Measurements from ENCODE around the gene DPP10. TPM values are rescaled to one million over a fixed set of nuclear protein-coding genes. Genes with fewer than 3 reads are reported as not detected.

The DPP10 gene
- total RNA-seq, 1 donor from 2014 or later: 1.1 TPM

- no peaks in the 10 kb centered on the region for H3K27me3 ChIP-seq (ENCODE audit: insufficient read depth, low read length)
- H4K20me1 ChIP-seq (ENCODE audit: insufficient read depth, low read length): no peaks in the 10 kb centered on the region
- no peaks in the 10 kb centered on the region for H3K9me3 Mint-ChIP-seq (ENCODE audit: unreplicated experiment)
- no peak for TF ChIP-seq CTCF (IDR thresholded peaks at IDR 0.05; ENCODE audit: insufficient read depth, low read depth, low read length)
- no peak for TF ChIP-seq EZH2 (IDR thresholded peaks at IDR 0.05; ENCODE audit: insufficient read depth, low read length)
- no peaks in the 10 kb centered on the region for H3K9me3 ChIP-seq (ENCODE audit: insufficient read depth, low read depth, low read length)
- no peaks in the 10 kb centered on the region for H3K36me3 ChIP-seq (ENCODE audit: insufficient read depth, low read length)
- FAIRE-seq: no peak
- H3K4me3 Mint-ChIP-seq (ENCODE audit: unreplicated experiment): no peak overlapping the region
- H3K4me1 Mint-ChIP-seq (ENCODE audit: low read depth, unreplicated experiment): peaks cover 10% of the 10 kb centered on the region
- peaks cover 2% of the 10 kb centered on the region for H3K27me3 Mint-ChIP-seq (ENCODE audit: low read depth, unreplicated experiment)
- H2AFZ ChIP-seq (ENCODE audit: low read depth, low read length): no peak overlapping the region
- no peak for DNase-seq (ENCODE audit: low read depth)
- no peak overlapping the region for H3K4me2 ChIP-seq (ENCODE audit: low read length)
- no peak overlapping the region for H3K27ac ChIP-seq (ENCODE audit: low read depth, low read length)
- no peaks in the 10 kb centered on the region for H3K4me1 ChIP-seq (ENCODE audit: insufficient read depth, low read length)
- H3K27ac Mint-ChIP-seq (ENCODE audit: unreplicated experiment): no peak overlapping the region
- H3K79me2 ChIP-seq (ENCODE audit: insufficient read depth, low read length): no peaks in the 10 kb centered on the region
- no peak overlapping the region for H3K9ac ChIP-seq (ENCODE audit: low read length)
- H3K36me3 Mint-ChIP-seq (ENCODE audit: low read depth, unreplicated experiment): no peaks in the 10 kb centered on the region
- H3K4me3 ChIP-seq (ENCODE audit: insufficient read depth, low read depth, low read length): no peak overlapping the region
Measured at GRCh38 chr2:115603285-115603684, 1160.8 kb downstream of the DPP10 start.

- Histone ChIP-seq H3K27me3 (ENCODE audit: insufficient read depth, low read length) (no peaks in the 10 kb centered on the region), H3K4me3 (ENCODE audit: insufficient read depth, low read depth, low read length) (no peak overlapping the region), H2AFZ (ENCODE audit: low read depth, low read length) (no peak overlapping the region), H3K36me3 (ENCODE audit: insufficient read depth, low read length) (no peaks in the 10 kb centered on the region), H3K9ac (ENCODE audit: low read length) (no peak overlapping the region), H3K27ac (ENCODE audit: low read depth, low read length) (no peak overlapping the region), H4K20me1 (ENCODE audit: insufficient read depth, low read length) (no peaks in the 10 kb centered on the region), H3K9me3 (ENCODE audit: insufficient read depth, low read depth, low read length) (no peaks in the 10 kb centered on the region), H3K4me1 (ENCODE audit: insufficient read depth, low read length) (no peaks in the 10 kb centered on the region), H3K4me2 (ENCODE audit: low read length) (no peak overlapping the region), H3K79me2 (ENCODE audit: insufficient read depth, low read length) (no peaks in the 10 kb centered on the region)
- Mint-ChIP-seq H3K4me3 (ENCODE audit: unreplicated experiment) (no peak overlapping the region), H3K27ac (ENCODE audit: unreplicated experiment) (no peak overlapping the region), H3K27me3 (ENCODE audit: low read depth, unreplicated experiment) (no peaks in the 10 kb centered on the region), H3K9me3 (ENCODE audit: unreplicated experiment) (no peaks in the 10 kb centered on the region), H3K36me3 (ENCODE audit: low read depth, unreplicated experiment) (no peaks in the 10 kb centered on the region), H3K4me1 (ENCODE audit: low read depth, unreplicated experiment) (peaks cover 10% of the 10 kb centered on the region)
- no peak for DNase-seq (ENCODE audit: low read depth)
- FAIRE-seq: no peak
- no peak for TF ChIP-seq EZH2 (IDR thresholded peaks at IDR 0.05; ENCODE audit: insufficient read depth, low read length)
Measured at GRCh38 chr2:115606350-115606749, 1163.9 kb downstream of the DPP10 start.

GRCh38 chr2:115609978-115610377 lies 1167.5 kb downstream of the DPP10 start:
- TF ChIP-seq CTCF (IDR thresholded peaks at IDR 0.05; ENCODE audit: insufficient read depth, low read depth, low read length): no peak
- TF ChIP-seq EZH2 (IDR thresholded peaks at IDR 0.05; ENCODE audit: insufficient read depth, low read length): no peak
- Histone ChIP-seq H3K4me1 (ENCODE audit: insufficient read depth, low read length) (no peaks in the 10 kb centered on the region), H3K36me3 (ENCODE audit: insufficient read depth, low read length) (no peaks in the 10 kb centered on the region), H3K27ac (ENCODE audit: low read depth, low read length) (no peak overlapping the region), H3K79me2 (ENCODE audit: insufficient read depth, low read length) (no peaks in the 10 kb centered on the region), H4K20me1 (ENCODE audit: insufficient read depth, low read length) (no peaks in the 10 kb centered on the region), H3K4me3 (ENCODE audit: insufficient read depth, low read depth, low read length) (no peak overlapping the region), H2AFZ (ENCODE audit: low read depth, low read length) (no peak overlapping the region), H3K9ac (ENCODE audit: low read length) (no peak overlapping the region), H3K27me3 (ENCODE audit: insufficient read depth, low read length) (no peaks in the 10 kb centered on the region), H3K4me2 (ENCODE audit: low read length) (no peak overlapping the region), H3K9me3 (ENCODE audit: insufficient read depth, low read depth, low read length) (no peaks in the 10 kb centered on the region)
- Mint-ChIP-seq H3K4me3 (ENCODE audit: unreplicated experiment) (no peak overlapping the region), H3K9me3 (ENCODE audit: unreplicated experiment) (no peaks in the 10 kb centered on the region), H3K36me3 (ENCODE audit: low read depth, unreplicated experiment) (no peaks in the 10 kb centered on the region), H3K27ac (ENCODE audit: unreplicated experiment) (no peak overlapping the region), H3K4me1 (ENCODE audit: low read depth, unreplicated experiment) (peaks cover 12% of the 10 kb centered on the region), H3K27me3 (ENCODE audit: low read depth, unreplicated experiment) (no peaks in the 10 kb centered on the region)
- FAIRE-seq (no peak), DNase-seq (ENCODE audit: low read depth) (no peak)
